Measurements from ENCODE around the gene KIF18B. TPM values are rescaled to one million over a fixed set of nuclear protein-coding genes. Genes with fewer than 3 reads are reported as not detected.

The KIF18B gene
- total and polyA plus RNA-seq, 2 donors (not counting 1 experiment from before 2014, with no cell fraction given) = 0.99 to 2.5 TPM

DNA sequence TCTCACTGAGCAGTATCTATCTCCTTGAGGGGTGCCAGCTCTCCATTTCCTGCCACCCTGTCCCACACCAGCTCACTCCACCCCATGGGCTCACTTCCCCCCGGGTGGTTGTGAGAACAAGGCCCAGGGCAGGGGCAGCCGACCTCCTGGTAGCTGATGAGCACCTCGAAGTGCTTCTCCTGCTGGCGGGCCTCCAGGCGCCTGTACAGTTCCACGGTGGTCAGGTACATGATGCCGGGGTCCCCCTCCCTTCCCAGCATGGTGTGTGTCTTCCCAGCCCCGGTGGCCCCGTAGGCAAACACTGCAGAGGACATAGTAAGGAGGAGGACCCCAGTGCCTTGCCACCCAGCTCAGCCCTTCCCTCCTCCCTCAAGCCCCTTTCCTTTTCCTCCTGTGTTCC, 12.5 kb downstream of the KIF18B start:
- peaks cover 12% of the 10 kb centered on the region for H3K36me3 ChIP-seq (ENCODE audit: control insufficient read depth, insufficient read depth, low read length)
- H4K20me1 ChIP-seq (ENCODE audit: control insufficient read depth, extremely low read depth, insufficient read depth, low read length) = no peaks in the 10 kb centered on the region
- no peaks in the 10 kb centered on the region for H3K27me3 ChIP-seq (ENCODE audit: control insufficient read depth, insufficient read depth, low read length)
- H3K9me3 ChIP-seq (ENCODE audit: control insufficient read depth, insufficient read depth, low read depth, low read length) = no peaks in the 10 kb centered on the region
- no peak overlapping the region for H3K4me3 ChIP-seq (replicated peaks in 1 of 4; ENCODE audit: control extremely low read depth in 1 of 4, insufficient read depth in 1 of 4, low read depth in 3 of 4, low read length in 4 of 4)
- TF ChIP-seq EZH2 (IDR thresholded peaks at IDR 0.05; ENCODE audit: low read length, missing control alignments) = no peak
- TF ChIP-seq, protein P1, sequence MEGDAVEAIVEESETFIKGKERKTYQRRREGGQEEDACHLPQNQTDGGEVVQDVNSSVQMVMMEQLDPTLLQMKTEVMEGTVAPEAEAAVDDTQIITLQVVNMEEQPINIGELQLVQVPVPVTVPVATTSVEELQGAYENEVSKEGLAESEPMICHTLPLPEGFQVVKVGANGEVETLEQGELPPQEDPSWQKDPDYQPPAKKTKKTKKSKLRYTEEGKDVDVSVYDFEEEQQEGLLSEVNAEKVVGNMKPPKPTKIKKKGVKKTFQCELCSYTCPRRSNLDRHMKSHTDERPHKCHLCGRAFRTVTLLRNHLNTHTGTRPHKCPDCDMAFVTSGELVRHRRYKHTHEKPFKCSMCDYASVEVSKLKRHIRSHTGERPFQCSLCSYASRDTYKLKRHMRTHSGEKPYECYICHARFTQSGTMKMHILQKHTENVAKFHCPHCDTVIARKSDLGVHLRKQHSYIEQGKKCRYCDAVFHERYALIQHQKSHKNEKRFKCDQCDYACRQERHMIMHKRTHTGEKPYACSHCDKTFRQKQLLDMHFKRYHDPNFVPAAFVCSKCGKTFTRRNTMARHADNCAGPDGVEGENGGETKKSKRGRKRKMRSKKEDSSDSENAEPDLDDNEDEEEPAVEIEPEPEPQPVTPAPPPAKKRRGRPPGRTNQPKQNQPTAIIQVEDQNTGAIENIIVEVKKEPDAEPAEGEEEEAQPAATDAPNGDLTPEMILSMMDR (conservative IDR thresholded peaks at IDR 0.05 in 1 of 2, IDR thresholded peaks at IDR 0.05 in 1 of 2; ENCODE audit: low read depth in 1 of 2, low read length in 2 of 2) = no peak
- no peak overlapping the region for H3K9ac ChIP-seq (ENCODE audit: insufficient read depth, low read length)
- no peak overlapping the region for H3K27ac ChIP-seq (ENCODE audit: insufficient read depth, low read length)
- H3K79me2 ChIP-seq (ENCODE audit: control insufficient read depth, insufficient read depth, low read length) = peaks cover 30% of the 10 kb centered on the region
- H2AFZ ChIP-seq (ENCODE audit: low read length) = no peak overlapping the region
- H3K4me2 ChIP-seq (ENCODE audit: extremely low read depth, insufficient read depth, low read length) = no peak overlapping the region
- no peak for DNase-seq (ENCODE audit: low read depth in 2 of 2)
- H3K4me1 ChIP-seq (ENCODE audit: control insufficient read depth, extremely low read depth, insufficient read depth, low read length) = peaks cover 2% of the 10 kb centered on the region

DNA sequence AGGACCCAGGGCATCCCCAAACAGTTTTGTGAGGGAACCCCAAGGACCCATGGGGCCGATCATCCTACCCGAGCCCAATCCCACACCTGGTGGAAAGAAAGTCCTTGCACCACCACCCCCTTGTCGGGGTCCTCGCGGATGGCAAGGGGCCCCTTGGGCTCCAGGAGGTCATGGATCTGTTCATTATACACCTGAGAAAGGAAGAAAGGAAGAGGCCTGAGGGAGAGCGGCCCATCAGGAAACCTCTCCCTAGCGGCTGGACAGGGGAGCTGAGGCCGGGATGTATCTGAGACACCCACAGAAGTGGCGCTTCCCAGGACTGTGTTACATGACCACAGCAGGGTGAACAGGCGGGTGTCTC, 12.8 kb downstream of the KIF18B start:
- Histone ChIP-seq H3K4me1 (ENCODE audit: control insufficient read depth, extremely low read depth, insufficient read depth, low read length) (no peaks in the 10 kb centered on the region), H3K36me3 (ENCODE audit: control insufficient read depth, insufficient read depth, low read length) (peaks cover 12% of the 10 kb centered on the region), H3K4me3 (replicated peaks in 1 of 4; ENCODE audit: control extremely low read depth in 1 of 4, insufficient read depth in 1 of 4, low read depth in 3 of 4, low read length in 4 of 4) (no peak overlapping the region), H3K79me2 (ENCODE audit: control insufficient read depth, insufficient read depth, low read length) (peaks cover 26% of the 10 kb centered on the region), H3K9me3 (ENCODE audit: control insufficient read depth, insufficient read depth, low read depth, low read length) (no peaks in the 10 kb centered on the region), H2AFZ (ENCODE audit: low read length) (no peak overlapping the region), H3K27ac (ENCODE audit: insufficient read depth, low read length) (no peak overlapping the region), H3K9ac (ENCODE audit: insufficient read depth, low read length) (no peak overlapping the region), H3K27me3 (ENCODE audit: control insufficient read depth, insufficient read depth, low read length) (no peaks in the 10 kb centered on the region), H4K20me1 (ENCODE audit: control insufficient read depth, extremely low read depth, insufficient read depth, low read length) (no peaks in the 10 kb centered on the region), H3K4me2 (ENCODE audit: extremely low read depth, insufficient read depth, low read length) (no peak overlapping the region)
- DNase-seq (ENCODE audit: low read depth in 2 of 2) = no peak
- TF ChIP-seq, protein P1 (conservative IDR thresholded peaks at IDR 0.05 in 1 of 2, IDR thresholded peaks at IDR 0.05 in 1 of 2; ENCODE audit: low read depth in 1 of 2, low read length in 2 of 2) = no peak
- TF ChIP-seq EZH2 (IDR thresholded peaks at IDR 0.05; ENCODE audit: low read length, missing control alignments) = no peak

DNA sequence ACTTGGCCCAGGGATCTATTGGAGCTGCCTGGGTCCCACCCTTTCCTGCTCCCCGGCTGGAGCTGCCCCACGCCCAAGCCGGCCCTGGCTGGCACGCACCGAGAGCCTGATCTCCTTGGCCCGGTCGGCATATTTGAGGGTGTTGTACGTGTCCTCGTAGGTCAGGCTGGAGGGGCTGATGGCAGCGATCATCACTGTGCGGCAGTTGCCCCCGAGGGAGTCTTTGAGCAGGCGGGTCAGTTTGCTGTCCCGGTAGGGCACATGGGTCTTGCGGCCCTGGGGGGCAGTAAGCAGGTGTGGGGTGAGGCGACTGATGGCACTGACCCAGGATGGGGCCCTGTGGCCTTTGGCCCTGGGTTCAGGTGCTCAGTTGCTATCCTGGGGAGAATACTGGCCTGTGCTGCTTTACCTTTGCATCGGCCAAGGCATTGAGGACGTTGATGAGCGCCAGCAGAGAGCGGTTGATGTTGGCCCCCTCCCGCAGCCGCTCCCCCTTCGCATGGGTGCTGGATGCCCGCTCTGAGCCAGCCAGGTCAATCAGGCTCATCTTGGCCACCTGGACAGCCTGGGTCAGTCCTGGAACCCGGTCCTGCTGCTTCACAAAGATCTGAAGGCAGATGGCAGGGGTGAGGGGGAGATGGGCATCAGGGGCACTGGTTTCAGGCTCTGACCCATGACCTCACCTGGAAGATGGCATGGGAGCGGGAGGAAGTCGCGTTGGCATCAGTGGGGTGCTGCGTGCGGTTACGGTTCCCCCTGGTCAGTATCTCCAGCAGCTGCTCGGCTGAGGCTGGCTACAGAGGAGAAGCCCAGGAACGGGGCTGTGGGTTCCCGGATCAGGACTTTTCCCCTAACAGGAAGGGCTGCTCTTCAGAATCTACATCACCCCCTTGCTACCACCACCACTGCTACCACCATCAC, 13.5 kb downstream of the KIF18B start:
- no peak for TF ChIP-seq EZH2 (IDR thresholded peaks at IDR 0.05; ENCODE audit: low read length, missing control alignments)
- TF ChIP-seq, protein P1 (conservative IDR thresholded peaks at IDR 0.05 in 1 of 2, IDR thresholded peaks at IDR 0.05 in 1 of 2; ENCODE audit: low read depth in 1 of 2, low read length in 2 of 2) = no peak
- no peak overlapping the region for H2AFZ ChIP-seq (ENCODE audit: low read length)
- no peaks in the 10 kb centered on the region for H4K20me1 ChIP-seq (ENCODE audit: control insufficient read depth, extremely low read depth, insufficient read depth, low read length)
- H3K9ac ChIP-seq (ENCODE audit: insufficient read depth, low read length) = no peak overlapping the region
- H3K27ac ChIP-seq (ENCODE audit: insufficient read depth, low read length) = no peak overlapping the region
- H3K27me3 ChIP-seq (ENCODE audit: control insufficient read depth, insufficient read depth, low read length) = no peaks in the 10 kb centered on the region
- no peak overlapping the region for H3K4me3 ChIP-seq (replicated peaks in 1 of 4; ENCODE audit: control extremely low read depth in 1 of 4, insufficient read depth in 1 of 4, low read depth in 3 of 4, low read length in 4 of 4)
- H3K79me2 ChIP-seq (ENCODE audit: control insufficient read depth, insufficient read depth, low read length) = peaks cover 21% of the 10 kb centered on the region
- H3K9me3 ChIP-seq (ENCODE audit: control insufficient read depth, insufficient read depth, low read depth, low read length) = no peaks in the 10 kb centered on the region
- H3K4me2 ChIP-seq (ENCODE audit: extremely low read depth, insufficient read depth, low read length) = no peak overlapping the region
- peaks cover 12% of the 10 kb centered on the region for H3K36me3 ChIP-seq (ENCODE audit: control insufficient read depth, insufficient read depth, low read length)
- no peak for DNase-seq (ENCODE audit: low read depth in 2 of 2)
- H3K4me1 ChIP-seq (ENCODE audit: control insufficient read depth, extremely low read depth, insufficient read depth, low read length) = no peaks in the 10 kb centered on the region

Data from fibroblast of lung (primary cell).